Activated T-helper 2 cell treated with anti-CD3 and anti-CD28 coated beads, Interferon-gamma antibody, Interleukin-2, Interleukin-4, amounts not matched to agents 10 μg/mL and 5 μg/mL and 100 μg/mL, durations not matched to agents 14 hours and 24 hours and 36 hours (primary cell): Measurements from ENCODE around the gene COL11A1. TPM values are rescaled to one million over a fixed set of nuclear protein-coding genes. Genes with fewer than 3 reads are reported as not detected.

Experiments
- DNase-seq: peaks from one replicate; pipeline ENCODE4 v3.0.0; 2021; ENCODE audit warnings: low spot score
- H3K27ac Mint-ChIP-seq: one replicate; pipeline ENCODE4 v1.8.0; 2021; ENCODE audit warnings: mixed read lengths
- H3K27me3 Mint-ChIP-seq: one replicate; pipeline ENCODE4 v1.8.0; 2021; ENCODE audit warnings: low read depth, mixed read lengths
- H3K36me3 Mint-ChIP-seq: one replicate; pipeline ENCODE4 v1.8.0; 2021; ENCODE audit warnings: low read depth, mixed read lengths
- H3K4me1 Mint-ChIP-seq: one replicate; pipeline ENCODE4 v1.8.0; 2021; ENCODE audit warnings: low read depth, mixed read lengths
- H3K4me3 Mint-ChIP-seq: one replicate; pipeline ENCODE4 v1.8.0; 2021; ENCODE audit warnings: low read depth, mild to moderate bottlenecking, moderate library complexity, mixed read lengths
- H3K9me3 Mint-ChIP-seq: one replicate; pipeline ENCODE4 v1.8.0; 2021; ENCODE audit warnings: mixed read lengths
- intact Hi-C: fragments of 100-400 bp; cut with micrococcal nuclease; formaldehyde crosslinking; loops from one replicate; pipeline ENCODE4 v1.15.1; 2023
- total RNA-seq: library from RNA; stranded (reverse); gene quantifications from 2 replicates; pipeline ENCODE4 v1.2.3, GENCODE V29; 2022

Gene COL11A1
- total RNA-seq, 1 donor from 2014 or later, result not detected

DNA sequence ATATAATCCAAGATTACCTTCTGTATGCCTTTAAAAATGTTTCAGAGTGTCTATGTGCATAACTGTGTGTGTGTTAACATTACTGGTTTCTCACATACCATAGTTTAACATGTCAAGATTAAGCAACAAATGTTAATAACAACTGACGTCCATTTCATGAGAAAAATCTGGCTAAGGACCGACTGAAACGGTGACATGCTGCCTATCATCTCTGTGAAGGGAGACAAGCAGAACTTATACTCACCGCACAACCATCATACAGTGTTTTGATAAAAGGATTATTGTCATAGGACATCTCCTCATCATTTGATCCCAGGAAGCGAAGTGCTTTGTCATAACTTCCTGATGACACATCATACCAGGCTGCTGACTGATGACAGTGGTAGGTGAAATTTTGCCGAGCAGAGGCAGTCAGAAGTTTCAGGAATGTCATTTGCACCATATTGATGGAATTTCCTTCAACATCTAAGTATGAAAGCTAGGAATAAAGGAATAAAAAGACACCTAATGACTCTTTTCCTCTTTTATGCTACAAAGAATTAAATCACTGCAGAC, 228.8 kb downstream of the COL11A1 start:
- Mint-ChIP-seq H3K27me3 (no peaks in the 10 kb centered on the region), H3K4me3 (no peak overlapping the region), H3K4me1 (no peaks in the 10 kb centered on the region), H3K27ac (no peak overlapping the region), H3K9me3 (no peaks in the 10 kb centered on the region), H3K36me3 (no peaks in the 10 kb centered on the region)
- intact Hi-C loops, result no loop called here
- DNase-seq, result no peak

DNA sequence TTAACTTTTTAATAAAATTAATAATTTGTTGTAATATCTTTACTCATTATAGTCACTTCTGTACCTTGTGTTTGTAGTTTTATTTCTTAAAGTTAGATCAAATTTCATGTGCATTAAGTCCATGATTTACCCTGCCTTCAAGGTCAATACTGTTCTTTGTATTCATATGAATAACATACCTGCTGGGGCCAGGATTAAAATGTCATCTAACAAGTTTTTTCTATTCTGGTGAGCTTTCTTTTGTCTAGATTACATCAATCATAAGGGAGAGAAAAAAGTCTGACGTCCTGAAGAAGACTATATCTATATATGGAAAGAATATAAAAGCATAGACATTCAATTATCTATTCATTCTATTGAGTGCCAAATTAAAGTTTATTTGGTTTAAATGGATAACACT, 232.6 kb downstream of the COL11A1 start:
- Mint-ChIP-seq H3K27ac (no peak overlapping the region), H3K4me3 (no peak overlapping the region), H3K4me1 (no peaks in the 10 kb centered on the region), H3K36me3 (no peaks in the 10 kb centered on the region), H3K27me3 (no peaks in the 10 kb centered on the region), H3K9me3 (peaks cover 3% of the 10 kb centered on the region)
- intact Hi-C loops, result no loop called here
- DNase-seq, result no peak

DNA sequence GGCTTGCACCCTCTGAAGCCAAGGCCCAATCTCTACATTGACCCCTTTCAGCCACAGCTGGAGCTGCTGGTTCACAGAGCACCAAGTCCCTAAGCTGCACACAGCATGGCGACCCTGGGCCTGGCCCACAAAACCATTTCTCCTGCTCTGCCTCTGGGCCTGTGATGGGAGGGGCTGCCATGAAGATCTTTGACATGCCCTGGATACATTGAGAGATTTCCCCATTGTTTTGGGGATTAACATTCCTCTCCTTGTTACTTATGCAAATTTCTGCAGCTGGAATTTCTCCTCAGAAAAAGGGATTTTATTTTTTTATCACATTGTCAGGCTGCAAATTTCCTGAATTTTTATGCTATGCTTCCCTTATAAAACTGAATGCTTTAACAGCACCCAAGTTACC, 235.8 kb downstream of the COL11A1 start:
- Mint-ChIP-seq H3K9me3 (peaks cover 3% of the 10 kb centered on the region), H3K4me3 (no peak overlapping the region), H3K27me3 (no peaks in the 10 kb centered on the region), H3K27ac (no peak overlapping the region), H3K4me1 (no peaks in the 10 kb centered on the region), H3K36me3 (no peaks in the 10 kb centered on the region)
- intact Hi-C loops, result no loop called here
- no peak for DNase-seq

DNA sequence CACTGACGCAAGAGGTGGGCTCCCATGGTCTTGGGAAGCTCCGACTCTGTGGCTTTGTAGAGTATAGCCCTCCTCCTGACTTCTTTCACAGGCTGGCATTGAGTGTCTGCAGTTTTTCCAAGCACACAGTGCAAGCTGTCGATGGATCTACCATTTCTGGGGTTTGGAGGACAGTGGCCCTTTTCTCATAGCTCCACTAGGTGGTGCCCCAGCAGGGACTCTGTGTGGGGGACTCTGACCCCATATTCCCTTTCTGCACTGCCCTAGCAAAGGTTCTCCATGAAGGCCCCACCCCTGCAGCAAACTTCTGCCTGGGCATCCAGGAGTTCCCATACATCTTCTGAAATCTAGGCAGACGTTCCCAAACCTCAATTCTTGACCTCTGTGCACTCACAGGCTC, 236.2 kb downstream of the COL11A1 start:
- no peak for DNase-seq
- Mint-ChIP-seq H3K27me3 (no peaks in the 10 kb centered on the region), H3K4me1 (no peaks in the 10 kb centered on the region), H3K9me3 (peaks cover 7% of the 10 kb centered on the region), H3K27ac (no peak overlapping the region), H3K4me3 (no peak overlapping the region), H3K36me3 (no peaks in the 10 kb centered on the region)
- intact Hi-C loops, result no loop called here

DNA sequence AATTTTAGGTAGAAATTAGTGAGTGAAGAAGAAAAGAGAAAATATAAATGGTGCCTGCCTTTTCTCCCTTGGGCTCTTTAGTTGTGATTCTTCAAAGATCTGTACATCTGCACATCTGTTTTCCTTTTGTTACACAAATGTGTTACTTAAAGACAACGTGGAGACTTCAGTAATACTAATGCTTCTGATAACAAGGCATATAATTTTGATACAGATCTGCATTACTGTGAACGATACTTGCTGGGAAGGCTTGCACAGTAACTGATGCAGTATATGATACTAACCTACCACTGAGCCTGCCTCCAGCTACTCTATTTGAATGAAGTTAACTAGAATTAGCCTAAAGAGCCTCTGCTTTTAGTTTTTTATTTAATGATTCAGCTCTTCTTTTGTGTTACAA, 244.6 kb downstream of the COL11A1 start:
- peaks cover 15% of the 10 kb centered on the region for H3K9me3 Mint-ChIP-seq
- H3K4me3 Mint-ChIP-seq, result no peak overlapping the region
- intact Hi-C loops, result no loop called here
- H3K27ac Mint-ChIP-seq, result no peak overlapping the region
- no peaks in the 10 kb centered on the region for H3K27me3 Mint-ChIP-seq
- H3K4me1 Mint-ChIP-seq, result no peaks in the 10 kb centered on the region
- H3K36me3 Mint-ChIP-seq, result no peaks in the 10 kb centered on the region
- no peak for DNase-seq

DNA sequence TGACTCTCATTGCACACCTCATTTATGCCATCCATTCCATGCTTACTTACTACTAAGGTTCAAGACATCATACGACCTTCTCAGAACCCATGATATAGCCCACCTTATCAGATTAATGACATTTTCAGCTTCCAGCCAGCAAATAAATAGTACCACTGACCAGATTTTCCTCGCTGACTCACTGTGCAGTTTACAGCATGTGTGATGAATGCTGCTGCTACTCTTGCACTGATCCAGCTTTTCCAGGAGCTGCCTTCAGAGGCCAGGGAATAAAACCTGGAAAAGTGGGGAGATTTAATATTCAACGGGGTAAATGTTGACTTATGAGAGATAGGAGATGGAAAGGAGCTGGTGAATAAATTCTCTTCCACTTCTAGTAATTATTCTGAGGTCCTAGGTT, 247.1 kb downstream of the COL11A1 start:
- H3K4me1 Mint-ChIP-seq, result no peaks in the 10 kb centered on the region
- H3K27me3 Mint-ChIP-seq, result no peaks in the 10 kb centered on the region
- H3K9me3 Mint-ChIP-seq, result peaks cover 12% of the 10 kb centered on the region
- no peak overlapping the region for H3K27ac Mint-ChIP-seq
- H3K4me3 Mint-ChIP-seq, result no peak overlapping the region
- intact Hi-C loops, result no loop called here
- DNase-seq, result no peak
- H3K36me3 Mint-ChIP-seq, result no peaks in the 10 kb centered on the region

DNA sequence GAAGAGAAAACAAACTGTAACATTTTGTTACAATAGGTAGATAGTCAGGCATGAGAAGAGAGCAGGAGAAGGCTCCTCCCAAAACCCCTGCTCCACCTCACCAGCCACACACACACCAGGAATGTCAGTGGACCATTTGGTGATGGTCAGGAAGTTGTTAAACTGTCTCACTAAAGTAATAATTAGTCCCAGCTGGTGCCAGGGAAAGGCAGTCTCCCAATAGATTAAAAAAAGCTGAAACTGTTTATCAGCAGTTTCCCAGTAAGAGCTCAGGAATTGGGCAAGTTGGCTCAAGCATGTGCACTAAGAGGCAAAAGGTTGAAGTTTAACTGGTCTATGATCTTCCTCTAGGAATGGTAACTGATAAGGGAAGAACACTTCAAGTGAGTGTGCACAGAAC, 249.6 kb downstream of the COL11A1 start:
- H3K9me3 Mint-ChIP-seq, result peaks cover 29% of the 10 kb centered on the region
- no peaks in the 10 kb centered on the region for H3K27me3 Mint-ChIP-seq
- H3K4me3 Mint-ChIP-seq, result no peak overlapping the region
- no peaks in the 10 kb centered on the region for H3K36me3 Mint-ChIP-seq
- intact Hi-C loops, result no loop called here
- no peak overlapping the region for H3K27ac Mint-ChIP-seq
- no peaks in the 10 kb centered on the region for H3K4me1 Mint-ChIP-seq
- DNase-seq, result no peak

DNA sequence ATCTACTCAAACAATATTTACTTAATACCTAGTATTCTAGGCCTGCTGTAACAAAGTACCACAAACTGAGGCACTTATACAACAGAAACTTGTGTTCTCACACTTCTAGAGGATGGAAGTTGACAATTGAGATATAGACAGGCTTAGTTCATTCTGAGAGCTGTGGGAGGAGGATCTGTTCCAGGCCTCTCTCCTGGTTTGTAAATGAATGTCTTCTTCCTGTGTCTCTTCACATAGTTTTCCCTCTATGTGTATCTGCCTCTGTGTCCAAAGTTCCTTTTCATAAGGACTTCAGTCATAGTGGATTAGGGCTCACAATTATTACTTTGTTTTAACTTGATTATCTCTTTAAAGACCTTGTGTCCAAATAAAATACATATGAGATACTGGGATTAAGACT, 251.1 kb downstream of the COL11A1 start:
- no peaks in the 10 kb centered on the region for H3K4me1 Mint-ChIP-seq
- H3K27ac Mint-ChIP-seq, result no peak overlapping the region
- H3K4me3 Mint-ChIP-seq, result no peak overlapping the region
- DNase-seq, result no peak
- no peaks in the 10 kb centered on the region for H3K36me3 Mint-ChIP-seq
- H3K27me3 Mint-ChIP-seq, result no peaks in the 10 kb centered on the region
- peaks cover 29% of the 10 kb centered on the region for H3K9me3 Mint-ChIP-seq
- intact Hi-C loops, result no loop called here

DNA sequence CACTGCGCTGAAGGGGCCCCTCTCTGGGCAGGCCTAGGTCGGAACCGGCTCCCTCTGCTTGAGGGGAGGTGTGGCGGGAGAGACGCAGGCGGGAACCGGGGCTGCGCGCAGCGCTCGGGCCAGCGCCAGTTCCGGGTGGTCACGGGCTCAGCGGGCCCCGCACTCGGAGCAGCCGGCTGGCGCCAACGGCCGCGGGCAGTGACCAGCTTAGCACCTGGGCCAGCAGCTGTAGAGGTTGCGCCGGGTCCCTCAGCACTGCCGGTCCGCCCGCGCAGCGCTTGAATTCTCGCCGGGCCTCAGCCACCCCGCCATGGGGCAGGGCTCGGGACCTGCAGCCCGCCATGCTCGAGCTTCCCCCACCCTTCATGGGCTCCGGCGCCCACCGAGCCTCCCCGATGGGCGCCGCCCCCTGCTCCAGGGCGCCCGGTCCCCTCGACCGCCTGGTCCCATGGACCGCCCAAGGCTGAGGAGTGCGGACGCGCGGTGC, 254.6 kb downstream of the COL11A1 start:
- H3K9me3 Mint-ChIP-seq, result peaks cover 18% of the 10 kb centered on the region
- DNase-seq, result no peak
- no peaks in the 10 kb centered on the region for H3K4me1 Mint-ChIP-seq
- intact Hi-C loops, result no loop called here
- no peak overlapping the region for H3K4me3 Mint-ChIP-seq
- no peak overlapping the region for H3K27ac Mint-ChIP-seq
- H3K36me3 Mint-ChIP-seq, result no peaks in the 10 kb centered on the region
- H3K27me3 Mint-ChIP-seq, result no peaks in the 10 kb centered on the region

DNA sequence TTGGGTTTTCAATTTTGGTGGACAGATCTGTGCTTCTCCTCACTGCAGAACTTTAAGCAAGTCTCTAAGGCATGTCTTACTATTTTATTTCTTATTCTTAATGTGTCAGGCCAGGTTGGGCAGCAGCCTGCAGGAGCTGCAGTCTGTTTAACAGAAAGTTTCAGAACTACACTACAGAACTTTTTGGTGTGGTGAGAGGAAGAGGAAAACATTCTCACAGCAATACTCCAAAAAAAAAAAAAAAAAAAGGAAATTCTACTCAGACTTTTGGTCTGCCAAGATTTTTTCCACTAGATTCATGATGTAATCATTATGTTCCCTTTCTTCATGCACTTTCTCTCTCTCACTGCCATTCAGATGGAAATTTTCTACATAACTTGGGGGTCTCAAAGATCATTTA, 255.2 kb downstream of the COL11A1 start:
- H3K36me3 Mint-ChIP-seq, result no peaks in the 10 kb centered on the region
- H3K4me3 Mint-ChIP-seq, result no peak overlapping the region
- DNase-seq, result no peak
- intact Hi-C loops, result no loop called here
- H3K27me3 Mint-ChIP-seq, result no peaks in the 10 kb centered on the region
- no peaks in the 10 kb centered on the region for H3K4me1 Mint-ChIP-seq
- H3K9me3 Mint-ChIP-seq, result peaks cover 18% of the 10 kb centered on the region
- H3K27ac Mint-ChIP-seq, result no peak overlapping the region

DNA sequence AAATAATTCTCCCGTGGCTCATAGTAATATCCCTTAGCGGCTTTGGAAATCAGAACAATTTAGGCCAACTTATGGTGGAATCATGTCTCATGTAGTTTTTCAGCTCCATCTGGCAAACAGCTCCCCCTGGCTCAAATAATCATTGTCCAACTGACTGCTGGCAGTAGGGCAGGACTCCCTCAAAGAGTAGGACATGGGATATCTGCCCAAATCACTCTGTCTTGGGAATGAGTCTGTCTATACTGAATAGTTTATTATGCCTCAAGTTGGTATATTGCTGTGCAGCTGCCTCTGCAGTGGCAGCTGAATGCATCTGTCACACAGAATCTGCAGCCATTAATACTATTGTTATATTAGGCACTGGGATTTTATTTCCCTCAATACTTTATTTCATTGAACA, 255.7 kb downstream of the COL11A1 start:
- Mint-ChIP-seq H3K4me1 (no peaks in the 10 kb centered on the region), H3K4me3 (no peak overlapping the region), H3K27ac (no peak overlapping the region), H3K36me3 (no peaks in the 10 kb centered on the region), H3K27me3 (no peaks in the 10 kb centered on the region), H3K9me3 (peaks cover 18% of the 10 kb centered on the region)
- intact Hi-C loops, result no loop called here
- no peak for DNase-seq

DNA sequence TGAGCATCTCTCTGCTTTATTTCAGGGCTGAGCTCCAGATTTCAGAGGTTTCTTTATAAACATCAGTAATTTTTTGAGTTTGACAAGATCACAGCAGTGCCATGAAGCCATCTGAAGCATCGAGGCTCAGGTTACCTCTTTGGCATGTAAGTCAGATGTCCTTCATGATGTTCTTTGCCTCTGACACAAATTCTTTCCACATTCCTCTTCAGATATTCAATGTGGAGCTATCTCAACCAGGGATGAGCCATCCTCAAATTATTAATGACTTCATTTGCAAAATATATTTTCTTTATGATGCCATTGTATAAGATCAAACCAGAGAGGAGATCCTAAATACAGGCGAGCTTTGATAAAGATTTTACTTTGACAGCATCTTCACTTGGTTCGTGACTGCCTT, 256.7 kb downstream of the COL11A1 start:
- Mint-ChIP-seq H3K27ac (no peak overlapping the region), H3K4me1 (no peaks in the 10 kb centered on the region), H3K36me3 (no peaks in the 10 kb centered on the region), H3K9me3 (peaks cover 18% of the 10 kb centered on the region), H3K4me3 (no peak overlapping the region), H3K27me3 (no peaks in the 10 kb centered on the region)
- intact Hi-C loops, result no loop called here
- DNase-seq, result no peak

DNA sequence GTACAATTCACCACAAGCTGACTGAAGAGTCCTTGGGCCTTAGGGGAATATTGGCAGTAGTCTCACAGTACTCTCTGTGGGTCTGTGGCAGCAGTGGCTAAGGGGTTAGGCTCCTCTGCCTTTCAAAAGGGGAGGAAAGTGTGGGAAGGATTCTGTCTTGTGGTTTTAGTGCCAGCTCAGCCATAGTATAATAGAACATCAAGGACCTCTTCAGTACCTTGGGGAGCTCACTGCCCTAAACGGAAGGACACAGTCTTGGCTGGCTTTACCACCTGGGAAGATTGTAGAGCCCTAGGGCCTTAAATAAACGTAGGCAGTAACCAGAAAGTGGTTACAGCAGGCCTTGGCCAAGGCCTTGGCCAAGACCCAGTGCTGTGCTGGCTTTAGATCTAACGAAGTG, 265.7 kb downstream of the COL11A1 start:
- intact Hi-C loops, result no loop called here
- Mint-ChIP-seq H3K4me1 (no peaks in the 10 kb centered on the region), H3K27me3 (no peaks in the 10 kb centered on the region), H3K36me3 (no peaks in the 10 kb centered on the region), H3K9me3 (peaks cover 8% of the 10 kb centered on the region), H3K4me3 (no peak overlapping the region), H3K27ac (no peak overlapping the region)
- DNase-seq, result no peak

DNA sequence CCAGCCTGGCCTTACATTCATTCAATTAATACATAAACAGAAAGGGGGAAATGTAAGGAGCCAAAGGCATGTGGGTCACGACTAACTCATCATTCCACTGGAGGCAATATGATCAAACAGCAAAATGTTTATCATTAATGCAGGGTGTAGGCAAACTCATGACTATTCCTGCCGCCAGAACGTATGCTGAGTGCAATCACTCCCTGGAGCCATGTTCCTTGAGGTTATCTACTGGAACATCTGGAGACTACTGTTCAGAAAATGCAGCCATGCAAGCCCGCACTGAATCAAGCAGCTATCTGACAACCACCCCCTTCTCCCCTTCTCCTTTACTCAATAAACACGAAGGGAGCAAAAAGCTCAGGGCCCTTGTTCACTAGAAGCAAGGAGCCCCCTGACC, 267.6 kb downstream of the COL11A1 start:
- intact Hi-C loops, result no loop called here

More for the DNA sequence above, 267.6 kb downstream of the COL11A1 start:
- Mint-ChIP-seq H3K4me3 (no peak overlapping the region), H3K4me1 (no peaks in the 10 kb centered on the region), H3K36me3 (no peaks in the 10 kb centered on the region), H3K27me3 (no peaks in the 10 kb centered on the region), H3K27ac (no peak overlapping the region), H3K9me3 (peaks cover 8% of the 10 kb centered on the region)
- DNase-seq, result no peak
